IMR-90 (cell line): ENCODE measurements around the gene ARMH3. TPM values are rescaled to one million over a fixed set of nuclear protein-coding genes. Genes with fewer than 3 reads are reported as not detected.

ENCODE experiments used
- ATAC-seq: fragments of 200-7000 bp; cut with Tn5 transposase; 2 replicates; pipeline ENCODE4 v1.9.1; 2020; ENCODE audit warnings: low read depth, mild to moderate bottlenecking, moderate library complexity
- BruUV-seq: library from RNA; stranded (reverse); fragments of 400-500 nt; replicated peaks from 2 replicates; lab custom pipeline; 2021; lab: Mats Ljungman, UMichigan
- CTCF ChIA-PET: fragments of 300-600 bp; formaldehyde crosslinking; extraction: SDS; loops from one replicate; lab custom pipeline; 2021; ENCODE audit warnings: antibody characterized with exemption; lab: Yijun Ruan, JAX
- POLR2A ChIA-PET: fragments of 300-600 bp; sonication (Branson Sonifier 250); formaldehyde crosslinking; loops from one replicate; lab custom pipeline; 2022; ENCODE audit warnings: antibody characterized with exemption; ENCODE audit not compliant: unreplicated experiment; lab: Charles Lee
- DNase-seq: peaks from one replicate; pipeline ENCODE4 v3.0.0; 2013
- H2AFZ ChIP-seq: replicated peaks from 2 replicates; pipeline ENCODE3; 2013; ENCODE audit warnings: low read length, mild to moderate bottlenecking; ENCODE audit not compliant: poor library complexity
- H2AK5ac ChIP-seq: 2 replicates; pipeline ENCODE4 v1.6.1; 2013; ENCODE audit warnings: low read depth, low read length, inconsistent platforms
- H2AK9ac ChIP-seq: replicated peaks from 2 replicates; pipeline ENCODE3; 2013; ENCODE audit warnings: mild to moderate bottlenecking, low read depth, low read length, moderate library complexity; ENCODE audit not compliant: poor library complexity
- H2BK120ac ChIP-seq: 2 replicates; pipeline ENCODE4 v1.6.1; 2013; ENCODE audit warnings: low read depth, low read length, inconsistent platforms
- H2BK15ac ChIP-seq: 3 replicates; pipeline ENCODE4 v1.6.1; 2013; ENCODE audit warnings: low read depth, low read length, inconsistent platforms
- H2BK20ac ChIP-seq: 2 replicates; pipeline ENCODE4 v1.6.1; 2013; ENCODE audit warnings: low read depth, mild to moderate bottlenecking, inconsistent platforms, low read length, moderate library complexity
- H2BK5ac ChIP-seq: 2 replicates; pipeline ENCODE4 v1.6.1; 2013; ENCODE audit warnings: mild to moderate bottlenecking, low read depth, low read length, inconsistent platforms; ENCODE audit not compliant: poor library complexity, severe bottlenecking
- H3K14ac ChIP-seq: replicated peaks from 2 replicates; pipeline ENCODE4 v1.6.1; 2013; ENCODE audit warnings: low read depth, low read length, inconsistent platforms
- H3K18ac ChIP-seq: 2 replicates; pipeline ENCODE4 v1.6.1; 2013; ENCODE audit warnings: low read depth, low read length, control low read depth
- H3K23ac ChIP-seq: 2 replicates; pipeline ENCODE4 v1.6.1; 2013; ENCODE audit warnings: low read depth, low read length, inconsistent platforms
- H3K27ac ChIP-seq: 2 replicates; pipeline ENCODE4 v1.5.1; 2013; ENCODE audit warnings: mild to moderate bottlenecking, control low read depth, low read length; ENCODE audit not compliant: insufficient read depth
- H3K27me3 ChIP-seq: 2 replicates; pipeline ENCODE4 v1.6.1; 2013; ENCODE audit warnings: low read length; ENCODE audit not compliant: control insufficient read depth, insufficient read depth
- H3K36me3 ChIP-seq: 2 replicates; pipeline ENCODE4 v1.6.1; 2013; ENCODE audit warnings: low read length, mixed read lengths; ENCODE audit not compliant: control insufficient read depth, insufficient read depth
- H3K4ac ChIP-seq: 2 replicates; pipeline ENCODE4 v1.6.1; 2013; ENCODE audit warnings: low read depth, low read length, inconsistent platforms
- H3K4me1 ChIP-seq: 2 replicates; pipeline ENCODE4 v1.6.1; 2013; ENCODE audit warnings: low read length, mixed read lengths; ENCODE audit not compliant: control insufficient read depth, insufficient read depth
- H3K4me2 ChIP-seq: 2 replicates; pipeline ENCODE4 v1.6.1; 2013; ENCODE audit warnings: low read depth, mild to moderate bottlenecking, control low read depth, low read length, moderate library complexity
- H3K4me3 ChIP-seq: 2 replicates; pipeline ENCODE4 v1.5.1; 2013; ENCODE audit warnings: low read depth, mild to moderate bottlenecking, control low read depth, low read length, moderate library complexity; ENCODE audit not compliant: insufficient read depth
- H3K56ac ChIP-seq: 2 replicates; pipeline ENCODE4 v1.6.1; 2013; ENCODE audit warnings: low read length, inconsistent platforms; ENCODE audit not compliant: insufficient read depth; ENCODE audit errors: extremely low read depth
- H3K79me1 ChIP-seq, 2 experiments: 2 replicates each; pipeline ENCODE4 v1.6.1; 2013; ENCODE audit warnings: low read length in 2 of 2, inconsistent platforms in 1 of 2, low read depth in 1 of 2
- H3K9ac ChIP-seq: 2 replicates; pipeline ENCODE4 v1.6.1; 2013; ENCODE audit warnings: low read depth, low read length, control low read depth
- H3K9me1 ChIP-seq: 2 replicates; pipeline ENCODE4 v1.6.1; 2013; ENCODE audit warnings: low read length, inconsistent platforms; ENCODE audit not compliant: insufficient read depth
- H3K9me3 ChIP-seq: 2 replicates; pipeline ENCODE4 v1.6.1; 2013; ENCODE audit warnings: low read length; ENCODE audit not compliant: control insufficient read depth, insufficient read depth
- H4K20me1 ChIP-seq: 2 replicates; pipeline ENCODE4 v1.6.1; 2013; ENCODE audit warnings: low read length, inconsistent platforms; ENCODE audit not compliant: insufficient read depth
- H4K5ac ChIP-seq: 2 replicates; pipeline ENCODE4 v1.6.1; 2013; ENCODE audit warnings: mild to moderate bottlenecking, low read depth, low read length, control low read depth
- H4K8ac ChIP-seq, 2 experiments: 2 replicates each; pipeline ENCODE4 v1.6.1; 2013; ENCODE audit warnings: low read depth in 2 of 2, low read length in 2 of 2, control low read depth in 1 of 2, inconsistent platforms in 1 of 2
- H4K91ac ChIP-seq: 2 replicates; pipeline ENCODE4 v1.6.1; 2013; ENCODE audit warnings: low read depth, low read length, inconsistent platforms; ENCODE audit not compliant: insufficient read depth
- CHD1 ChIP-seq: IDR thresholded peaks from 2 replicates; pipeline ENCODE4 v1.6.1; 2012; ENCODE audit warnings: low read depth, low read length, improper control_type of control experiment
- FOS ChIP-seq: fragments of 150-350 bp; IDR thresholded peaks from 2 replicates; pipeline ENCODE4 v1.6.1; 2016; ENCODE audit warnings: low read depth, low read length
- MAZ ChIP-seq: IDR thresholded peaks from 2 replicates; pipeline ENCODE4 v1.6.1; 2012; ENCODE audit warnings: low read depth, mild to moderate bottlenecking, low read length, improper control_type of control experiment, moderate library complexity, borderline replicate concordance
- MXI1 ChIP-seq: IDR thresholded peaks from 2 replicates; pipeline ENCODE4 v1.6.1; 2012; ENCODE audit warnings: low read depth, mild to moderate bottlenecking, low read length, moderate library complexity, borderline replicate concordance
- NFE2L2 ChIP-seq: fragments of 150-350 bp; IDR thresholded peaks from 2 replicates; pipeline ENCODE4 v1.6.1; 2016; ENCODE audit warnings: low read depth, mild to moderate bottlenecking, low read length
- RCOR1 ChIP-seq: IDR thresholded peaks from 2 replicates; pipeline ENCODE4 v1.6.1; 2012; ENCODE audit warnings: mild to moderate bottlenecking, low read length, improper control_type of control experiment; ENCODE audit not compliant: insufficient replicate concordance
- RFX5 ChIP-seq: IDR thresholded peaks from 2 replicates; pipeline ENCODE4 v1.8.0; 2012; ENCODE audit warnings: low read depth, mild to moderate bottlenecking, low read length, moderate library complexity
- WGBS, 2 experiments: methylation state at CpG; one replicate each; pipeline versions ENCODE4 v1.1.5 to v1.1.7; 2013; ENCODE audit warnings: missing lambda C conversion rate in 2 of 2; ENCODE audit not compliant: insufficient read length in 1 of 2; ENCODE audit errors: extremely low coverage in 2 of 2; 5-methylcytosine and 5-hydroxymethylcytosine counted together
- dilution Hi-C: fragments of 300-500 bp; cut with HindIII; formaldehyde crosslinking; loops from one replicate; pipeline ENCODE4 v1.14.3; 2018; ENCODE audit warnings: low sequenced_read_pairs; ENCODE audit not compliant: unreplicated experiment
- in situ Hi-C: fragments of 300-500 bp; cut with MboI; formaldehyde crosslinking; loops from 3 replicates; pipeline ENCODE4 v1.14.3; 2019; ENCODE audit warnings: low sequenced_read_pairs, inconsistent platforms, mixed read lengths
- intact Hi-C: fragments of 100-400 bp; cut with micrococcal nuclease; formaldehyde crosslinking; loops from 2 replicates; pipeline ENCODE4 v1.10.0; 2022
- polyA plus RNA-seq, 3 experiments: library from polyadenylated mRNA; depleted of rRNA; stranded (reverse); fragments of >200 nt; gene quantifications; 2 replicates each; pipeline ENCODE4 v1.2.3, GENCODE V29; 2012; ENCODE audit warnings: low replicate concordance in 1 of 3
- total RNA-seq: library from RNA; depleted of rRNA; stranded (reverse); fragments of >200 nt; gene quantifications from 2 replicates; pipeline ENCODE4 v1.2.3, GENCODE V29; 2012

ARMH3 gene
- total and polyA plus RNA-seq, 2 of the 4 experiments (the other 2 are of a cell fraction), result 12.1 to 13.1 TPM

GRCh38 chr10:101967713-101968112 is 88.3 kb downstream of the ARMH3 start:
- H3K56ac ChIP-seq, result no peak overlapping the region
- TF ChIP-seq RCOR1 (no peak), CHD1 (no peak), RFX5 (no peak), FOS (no peak), NFE2L2 (no peak), MAZ (no peak), MXI1 (no peak)
- peak; percentile 90 for ATAC-seq
- H3K4me3 ChIP-seq, result no peak overlapping the region
- no TSS peak for BruUV-seq
- H3K79me1 ChIP-seq, result peaks cover 0 to 22% of the 10 kb centered on the region in 2 experiments; a peak in 2 of 4 replicates
- H3K14ac ChIP-seq, result no peak overlapping the region
- ChIA-PET CTCF (no interaction called here), POLR2A (no interaction called here)
- intact Hi-C loops, result loop anchor here (5.0 kb wide), 2 partner anchors 45 to 60 kb away; no protein-coding TSS in a partner anchor
- H3K27me3 ChIP-seq, result no peaks in the 10 kb centered on the region
- no peak overlapping the region for H2BK5ac ChIP-seq
- H2BK20ac ChIP-seq, result 0 out of 2 replicates have a peak overlapping the region, but pooled peaks have one; percentile 17
- H3K9ac ChIP-seq, result no peak overlapping the region
- no peak overlapping the region for H2AFZ ChIP-seq
- H3K9me1 ChIP-seq, result peaks cover 9% of the 10 kb centered on the region
- no peak overlapping the region for H4K8ac ChIP-seq
- in situ Hi-C loops, result no loop called here
- H2BK15ac ChIP-seq, result no peak overlapping the region
- H3K27ac ChIP-seq, result no peak overlapping the region
- H3K36me3 ChIP-seq, result peaks cover 7% of the 10 kb centered on the region
- H4K91ac ChIP-seq, result no peak overlapping the region
- no peaks in the 10 kb centered on the region for H4K20me1 ChIP-seq
- H4K5ac ChIP-seq, result no peak overlapping the region
- no peak overlapping the region for H3K4ac ChIP-seq
- peaks cover 6% of the 10 kb centered on the region for H3K4me1 ChIP-seq
- WGBS, 2 experiments, result 63% methylated on average over 2 of the region's 3 CpGs; no CpG with 5 or more reads in 1 of the 2 experiments
- peak; percentile 73 for DNase-seq
- H3K4me2 ChIP-seq, result no peak overlapping the region
- H3K18ac ChIP-seq, result no peak overlapping the region
- H2AK5ac ChIP-seq, result no peak overlapping the region
- no peak overlapping the region for H3K23ac ChIP-seq
- H2BK120ac ChIP-seq, result no peak overlapping the region
- peak overlapping the region; percentile 51 for H2AK9ac ChIP-seq
- dilution Hi-C loops, result no loop called here
- H3K9me3 ChIP-seq, result no peaks in the 10 kb centered on the region
